ENCODE results near the gene SORD. TPM values are rescaled to one million over a fixed set of nuclear protein-coding genes. Genes with fewer than 3 reads are reported as not detected.
"Not testable (repeated sequence)": the region's sequence is repeated elsewhere in the genome, so short reads cannot be mapped to it uniquely, and the experiment has no call there.

Gene SORD
- polyA plus RNA-seq, 4 donors = 13.4 to 78.2 (median 26.6) TPM

GRCh38 chr15:44988184-44988869, 34.7 kb upstream of the SORD start:
- 78 to 94% (median 82%) methylated on average over 1 of the region's 3 CpGs for WGBS, 3 donors
- H3K4me1 ChIP-seq (ENCODE audit: control insufficient read depth in 3 of 3, insufficient read depth in 2 of 3, low read depth in 1 of 3, low read length in 2 of 3); H3K9me3 ChIP-seq (ENCODE audit: control insufficient read depth in 2 of 2, insufficient read depth in 1 of 2, low read depth in 1 of 2, low read length in 1 of 2); H3K4me3 ChIP-seq (ENCODE audit: low read depth in 1 of 3, low read length in 3 of 3); FAIRE-seq; H3K36me3 ChIP-seq (ENCODE audit: control insufficient read depth in 3 of 3, insufficient read depth in 2 of 3, low read depth in 1 of 3, low read length in 3 of 3); DNase-seq; H3K27ac ChIP-seq (ENCODE audit: low read depth in 1 of 3, low read length in 2 of 3); H3K27me3 ChIP-seq (ENCODE audit: control insufficient read depth in 3 of 3, insufficient read depth in 3 of 3, low read length in 3 of 3): not testable (repeated sequence)

- FAIRE-seq; H3K9me3 ChIP-seq (ENCODE audit: control insufficient read depth in 2 of 2, insufficient read depth in 1 of 2, low read depth in 1 of 2, low read length in 1 of 2); DNase-seq; H3K27me3 ChIP-seq (ENCODE audit: control insufficient read depth in 3 of 3, insufficient read depth in 3 of 3, low read length in 3 of 3); H3K4me1 ChIP-seq (ENCODE audit: control insufficient read depth in 3 of 3, insufficient read depth in 2 of 3, low read depth in 1 of 3, low read length in 2 of 3); H3K36me3 ChIP-seq (ENCODE audit: control insufficient read depth in 3 of 3, insufficient read depth in 2 of 3, low read depth in 1 of 3, low read length in 3 of 3); H3K27ac ChIP-seq (ENCODE audit: low read depth in 1 of 3, low read length in 2 of 3); H3K4me3 ChIP-seq (ENCODE audit: low read depth in 1 of 3, low read length in 3 of 3): not testable (repeated sequence)
- 92 to 98% (median 95%) methylated on average over 2 to 4 of the region's 5 CpGs for WGBS, 3 donors
These were observed 34.1 kb upstream of the SORD start for GRCh38 chr15:44988870-44989219.

DNA sequence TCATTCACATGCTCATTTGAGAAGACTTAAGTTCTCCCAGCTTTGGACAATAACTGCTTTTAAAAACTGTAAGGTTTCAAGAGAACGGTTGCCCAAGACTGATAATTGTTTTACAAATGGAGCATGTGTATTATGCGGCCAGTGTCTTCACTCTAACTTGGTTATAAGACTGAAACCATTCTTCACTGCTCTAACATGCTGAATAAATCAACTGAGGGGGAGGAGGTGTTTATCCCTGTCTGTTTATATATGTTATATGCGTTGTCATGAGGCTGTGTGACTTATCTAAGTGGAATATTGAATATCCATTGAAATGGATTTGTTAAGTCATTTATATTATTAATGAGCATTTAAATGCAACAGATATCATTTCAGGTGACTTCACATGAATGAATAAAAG, 25.4 kb upstream of the SORD start:
- WGBS, 3 donors = 64 to 81% (median 80%) methylated on average over 3 of the region's 3 CpGs
- not testable (repeated sequence) for DNase-seq; H3K27ac ChIP-seq (ENCODE audit: low read depth in 1 of 3, low read length in 2 of 3); H3K4me3 ChIP-seq (ENCODE audit: low read depth in 1 of 3, low read length in 3 of 3); H3K27me3 ChIP-seq (ENCODE audit: control insufficient read depth in 3 of 3, insufficient read depth in 3 of 3, low read length in 3 of 3); H3K36me3 ChIP-seq (ENCODE audit: control insufficient read depth in 3 of 3, insufficient read depth in 2 of 3, low read depth in 1 of 3, low read length in 3 of 3); FAIRE-seq; H3K9me3 ChIP-seq (ENCODE audit: control insufficient read depth in 2 of 2, insufficient read depth in 1 of 2, low read depth in 1 of 2, low read length in 1 of 2); H3K4me1 ChIP-seq (ENCODE audit: control insufficient read depth in 3 of 3, insufficient read depth in 2 of 3, low read depth in 1 of 3, low read length in 2 of 3)

DNA sequence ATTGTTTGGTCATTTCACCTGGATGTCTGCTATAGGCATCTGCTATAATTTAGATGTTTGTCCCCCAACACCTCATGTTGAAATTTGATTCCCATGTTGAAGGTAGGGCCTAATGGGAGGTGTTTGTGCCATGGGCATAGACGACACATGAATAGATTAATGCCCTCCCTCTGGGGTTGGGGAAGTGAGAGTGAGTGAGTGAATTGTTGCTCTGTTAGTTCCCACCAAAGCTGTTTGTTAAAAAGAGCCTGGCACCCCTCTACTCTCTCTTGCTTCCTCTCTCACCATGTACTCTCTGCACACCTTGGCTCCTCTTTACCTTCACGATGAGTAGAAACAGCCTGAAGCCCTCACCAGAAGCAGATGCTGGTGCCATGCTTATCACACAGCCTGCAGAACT, 23.9 kb upstream of the SORD start:
- WGBS, 3 donors = 80 to 100% (median 92%) methylated on average over 2 of the region's 2 CpGs
- no peaks in the 10 kb centered on the region for H3K9me3 ChIP-seq (ENCODE audit: control insufficient read depth in 2 of 2, insufficient read depth in 1 of 2, low read depth in 1 of 2, low read length in 1 of 2)
- no peak for FAIRE-seq

DNA sequence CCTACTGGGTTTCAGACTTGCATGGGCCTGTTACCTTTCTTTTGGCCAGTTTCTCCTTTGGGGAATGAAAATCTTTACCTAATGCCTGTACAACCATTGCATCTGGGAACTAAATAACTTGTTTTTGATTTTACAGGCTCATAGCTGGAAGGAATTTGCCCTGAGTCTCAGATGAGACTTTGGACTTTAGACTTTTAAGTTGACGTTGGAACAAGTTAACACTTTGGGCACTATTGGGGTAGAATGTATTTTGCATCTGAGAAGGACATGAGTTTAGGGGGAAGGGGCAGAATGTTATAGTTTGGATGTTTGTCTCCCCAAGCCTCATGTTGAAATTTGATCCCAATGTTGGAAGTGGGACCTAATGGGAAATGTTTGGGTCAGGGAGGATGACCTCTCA, 21.8 kb upstream of the SORD start:
- not testable (repeated sequence) for H3K36me3 ChIP-seq (ENCODE audit: control insufficient read depth in 3 of 3, insufficient read depth in 2 of 3, low read depth in 1 of 3, low read length in 3 of 3); FAIRE-seq; H3K27ac ChIP-seq (ENCODE audit: low read depth in 1 of 3, low read length in 2 of 3); H3K4me3 ChIP-seq (ENCODE audit: low read depth in 1 of 3, low read length in 3 of 3); H3K9me3 ChIP-seq (ENCODE audit: control insufficient read depth in 2 of 2, insufficient read depth in 1 of 2, low read depth in 1 of 2, low read length in 1 of 2); H3K27me3 ChIP-seq (ENCODE audit: control insufficient read depth in 3 of 3, insufficient read depth in 3 of 3, low read length in 3 of 3); H3K4me1 ChIP-seq (ENCODE audit: control insufficient read depth in 3 of 3, insufficient read depth in 2 of 3, low read depth in 1 of 3, low read length in 2 of 3)
- peak in 1 of 2 donors; percentile 29 for DNase-seq
- WGBS, 3 donors = 18 to 45% (median 38%) methylated on average over 1 of the region's 1 CpG

More for the DNA sequence above, 23.9 kb upstream of the SORD start:
- no peak for DNase-seq
- Histone ChIP-seq H3K4me1 (ENCODE audit: control insufficient read depth in 3 of 3, insufficient read depth in 2 of 3, low read depth in 1 of 3, low read length in 2 of 3) (no peaks in the 10 kb centered on the region), H3K36me3 (ENCODE audit: control insufficient read depth in 3 of 3, insufficient read depth in 2 of 3, low read depth in 1 of 3, low read length in 3 of 3) (no peaks in the 10 kb centered on the region), H3K4me3 (ENCODE audit: low read depth in 1 of 3, low read length in 3 of 3) (no peak overlapping the region), H3K27me3 (ENCODE audit: control insufficient read depth in 3 of 3, insufficient read depth in 3 of 3, low read length in 3 of 3) (no peaks in the 10 kb centered on the region), H3K27ac (ENCODE audit: low read depth in 1 of 3, low read length in 2 of 3) (no peak overlapping the region)

DNA sequence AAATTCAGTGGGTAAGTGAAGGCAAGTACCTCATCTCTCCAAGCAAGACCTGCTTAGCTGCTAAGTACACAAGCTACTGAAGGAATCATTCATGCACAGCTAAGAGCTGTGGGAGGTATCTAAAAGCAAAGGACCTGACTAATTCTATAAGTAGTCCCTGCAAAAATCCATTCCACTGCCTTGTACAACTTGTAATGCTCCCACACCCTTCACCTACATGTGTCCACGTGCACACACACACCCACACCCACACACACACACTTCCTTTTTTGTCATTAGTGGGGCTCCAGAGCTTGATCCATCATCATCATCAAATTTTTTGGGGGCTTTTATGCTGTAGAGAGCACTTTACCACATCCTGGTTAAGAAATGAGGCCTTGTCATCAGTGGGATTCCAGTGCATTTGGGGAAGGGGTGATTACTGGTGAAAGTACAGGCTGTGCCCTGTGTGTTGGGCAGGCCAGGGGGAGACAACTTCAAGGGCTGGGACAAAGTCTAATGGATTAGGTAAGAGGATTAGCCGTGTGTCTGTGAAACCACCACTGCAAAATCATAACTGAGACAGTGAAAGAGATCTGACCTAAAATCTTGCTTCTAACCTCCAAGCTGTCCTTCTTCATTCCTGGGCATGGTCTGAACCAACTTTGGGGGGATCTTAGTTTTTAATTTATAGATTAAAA, 19.1 kb upstream of the SORD start:
- 10 to 50% (median 27%) methylated on average over 2 of the region's 2 CpGs for WGBS, 3 donors
- H3K27me3 ChIP-seq (ENCODE audit: control insufficient read depth in 3 of 3, insufficient read depth in 3 of 3, low read length in 3 of 3); H3K9me3 ChIP-seq (ENCODE audit: control insufficient read depth in 2 of 2, insufficient read depth in 1 of 2, low read depth in 1 of 2, low read length in 1 of 2); H3K27ac ChIP-seq (ENCODE audit: low read depth in 1 of 3, low read length in 2 of 3); H3K4me1 ChIP-seq (ENCODE audit: control insufficient read depth in 3 of 3, insufficient read depth in 2 of 3, low read depth in 1 of 3, low read length in 2 of 3); H3K4me3 ChIP-seq (ENCODE audit: low read depth in 1 of 3, low read length in 3 of 3); H3K36me3 ChIP-seq (ENCODE audit: control insufficient read depth in 3 of 3, insufficient read depth in 2 of 3, low read depth in 1 of 3, low read length in 3 of 3); FAIRE-seq: not testable (repeated sequence)
- peak in 1 of 2 donors; percentile 42 for DNase-seq

DNA sequence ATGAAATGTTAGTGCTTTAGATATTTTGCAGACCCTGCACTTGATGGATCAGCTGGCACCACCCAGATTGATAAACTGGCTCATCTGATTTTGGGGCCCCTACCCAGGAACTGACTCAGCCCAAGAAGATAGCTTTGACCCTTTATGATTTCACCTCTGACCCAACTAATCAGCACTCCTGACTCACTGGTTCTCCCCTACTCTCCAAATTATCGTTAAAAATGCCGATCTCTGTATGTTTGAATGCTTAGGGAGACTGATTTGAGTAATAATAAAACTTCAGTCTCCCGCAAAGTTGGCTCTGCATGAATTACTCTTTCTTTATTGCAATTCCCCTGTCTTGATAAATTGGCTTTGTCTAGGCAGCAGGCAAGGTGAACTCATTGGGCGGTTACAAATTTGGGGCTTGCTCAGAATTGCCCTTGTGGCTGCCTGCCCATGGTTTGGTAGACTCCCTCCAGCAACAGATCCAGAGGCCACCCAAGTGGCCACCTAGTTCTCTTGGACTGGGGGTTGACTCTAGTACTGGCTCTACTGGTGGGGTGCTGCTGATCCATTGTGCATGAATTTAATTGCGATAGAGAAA, 18.3 kb upstream of the SORD start:
- not testable (repeated sequence) for H3K36me3 ChIP-seq (ENCODE audit: control insufficient read depth in 3 of 3, insufficient read depth in 2 of 3, low read depth in 1 of 3, low read length in 3 of 3); H3K9me3 ChIP-seq (ENCODE audit: control insufficient read depth in 2 of 2, insufficient read depth in 1 of 2, low read depth in 1 of 2, low read length in 1 of 2); FAIRE-seq; DNase-seq; H3K4me3 ChIP-seq (ENCODE audit: low read depth in 1 of 3, low read length in 3 of 3); H3K27ac ChIP-seq (ENCODE audit: low read depth in 1 of 3, low read length in 2 of 3); H3K4me1 ChIP-seq (ENCODE audit: control insufficient read depth in 3 of 3, insufficient read depth in 2 of 3, low read depth in 1 of 3, low read length in 2 of 3); H3K27me3 ChIP-seq (ENCODE audit: control insufficient read depth in 3 of 3, insufficient read depth in 3 of 3, low read length in 3 of 3)
- 74 to 90% (median 78%) methylated on average over 5 of the region's 5 CpGs for WGBS, 3 donors

GRCh38 chr15:45009046-45009445, 13.9 kb upstream of the SORD start:
- Histone ChIP-seq H3K36me3 (ENCODE audit: control insufficient read depth in 3 of 3, insufficient read depth in 2 of 3, low read depth in 1 of 3, low read length in 3 of 3) (no peaks in the 10 kb centered on the region), H3K4me3 (ENCODE audit: low read depth in 1 of 3, low read length in 3 of 3) (no peak overlapping the region), H3K9me3 (ENCODE audit: control insufficient read depth in 2 of 2, insufficient read depth in 1 of 2, low read depth in 1 of 2, low read length in 1 of 2) (peaks cover 0 to 7% of the 10 kb centered on the region in 2 donors), H3K4me1 (ENCODE audit: control insufficient read depth in 3 of 3, insufficient read depth in 2 of 3, low read depth in 1 of 3, low read length in 2 of 3) (no peaks in the 10 kb centered on the region), H3K27me3 (ENCODE audit: control insufficient read depth in 3 of 3, insufficient read depth in 3 of 3, low read length in 3 of 3) (peaks cover 0 to 3% (median 0%) of the 10 kb centered on the region in 3 donors), H3K27ac (ENCODE audit: low read depth in 1 of 3, low read length in 2 of 3) (no peak overlapping the region)
- FAIRE-seq (no peak), DNase-seq (no peak)
- 35 to 59% (median 40%) methylated on average over 2 of the region's 2 CpGs for WGBS, 3 donors

All from small intestine (tissue), 7 donors.